AG04449 (cell line): Measurements from ENCODE around the gene SLC17A4.

Experiments used
- CTCF ChIA-PET: fragments of 350-600 bp; formaldehyde crosslinking; extraction: SDS; loops from one replicate; lab custom pipeline; 2021; ENCODE audit warnings: antibody characterized with exemption; lab: Yijun Ruan, JAX
- POLR2A ChIA-PET: fragments of 400-600, 350-600 bp; formaldehyde crosslinking; extraction: SDS; loops from one replicate; lab custom pipeline; 2020; ENCODE audit warnings: antibody characterized with exemption, inconsistent platforms; lab: Yijun Ruan, JAX
- DNase-seq: peaks from one replicate; pipeline ENCODE4 v3.0.0-alpha.2; 2010; ENCODE audit warnings: low read depth, low spot score
- H3K4me3 ChIP-seq: 2 replicates; pipeline ENCODE4 v1.5.1; 2011; ENCODE audit warnings: low read depth, mild to moderate bottlenecking, control low read depth, low read length
- CTCF ChIP-seq: IDR thresholded peaks from one replicate; pipeline ENCODE4 v1.5.1; 2011; ENCODE audit warnings: mild to moderate bottlenecking, moderate library complexity, low read length, control low read depth, inconsistent platforms; ENCODE audit not compliant: insufficient read depth; ENCODE audit errors: missing control alignments

The SLC17A4 gene

GRCh38 chr6:25788305-25788922, 33.9 kb downstream of the SLC17A4 start:
- ChIA-PET POLR2A (no interaction called here), CTCF (interaction anchor here (0.5 to 6.0 kb wide), 16 partner anchors 11 to 284 kb away, joined by 3 to 68 read pairs (median 4); no protein-coding TSS in a partner anchor)
- peak; percentile 7 for DNase-seq
- TF ChIP-seq CTCF: peak; percentile 65
- no peak overlapping the region for H3K4me3 ChIP-seq

GRCh38 chr6:25789475-25789874, 34.9 kb downstream of the SLC17A4 start:
- no peak for TF ChIP-seq CTCF
- POLR2A ChIA-PET: no interaction called here
- H3K4me3 ChIP-seq: no peak overlapping the region
- CTCF ChIA-PET: interaction anchor here (1.1 to 6.0 kb wide), 8 partner anchors 12 to 222 kb away, joined by 3 to 68 read pairs (median 4); no protein-coding TSS in a partner anchor
- DNase-seq: no peak

GRCh38 chr6:25792016-25792415, 37.5 kb downstream of the SLC17A4 start:
- DNase-seq: no peak
- CTCF ChIA-PET: interaction anchor here (6.0 kb wide), 1 partner anchor 211 kb away, joined by 68 read pairs; no protein-coding TSS in a partner anchor
- no peak for TF ChIP-seq CTCF
- POLR2A ChIA-PET: no interaction called here
- H3K4me3 ChIP-seq: no peak overlapping the region

GRCh38 chr6:25793970-25794369, 39.4 kb downstream of the SLC17A4 start:
- ChIA-PET CTCF (no interaction called here), POLR2A (no interaction called here)
- no peak overlapping the region for H3K4me3 ChIP-seq
- no peak for DNase-seq
- TF ChIP-seq CTCF: no peak

DNA sequence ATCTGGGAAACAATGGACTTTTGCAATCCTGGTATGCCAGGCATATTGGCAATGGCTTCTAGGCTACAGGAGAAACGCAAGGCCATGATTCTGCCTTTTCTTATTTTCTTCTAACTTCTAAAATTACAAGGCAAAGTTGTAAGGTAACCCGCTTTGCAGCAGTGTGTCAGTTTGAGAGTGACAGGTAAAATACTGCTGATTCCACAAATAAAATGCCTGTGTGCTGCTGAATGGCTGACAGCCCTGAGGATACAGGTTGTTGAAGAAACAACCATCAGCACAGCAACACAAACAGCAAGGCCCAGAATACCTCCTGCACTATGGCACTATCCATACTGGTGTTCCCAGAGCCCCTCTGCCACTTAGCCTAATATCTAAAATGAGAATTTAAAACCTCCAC, 40.2 kb downstream of the SLC17A4 start:
- no peak overlapping the region for H3K4me3 ChIP-seq
- ChIA-PET CTCF (no interaction called here), POLR2A (no interaction called here)
- DNase-seq: no peak
- no peak for TF ChIP-seq CTCF

DNA sequence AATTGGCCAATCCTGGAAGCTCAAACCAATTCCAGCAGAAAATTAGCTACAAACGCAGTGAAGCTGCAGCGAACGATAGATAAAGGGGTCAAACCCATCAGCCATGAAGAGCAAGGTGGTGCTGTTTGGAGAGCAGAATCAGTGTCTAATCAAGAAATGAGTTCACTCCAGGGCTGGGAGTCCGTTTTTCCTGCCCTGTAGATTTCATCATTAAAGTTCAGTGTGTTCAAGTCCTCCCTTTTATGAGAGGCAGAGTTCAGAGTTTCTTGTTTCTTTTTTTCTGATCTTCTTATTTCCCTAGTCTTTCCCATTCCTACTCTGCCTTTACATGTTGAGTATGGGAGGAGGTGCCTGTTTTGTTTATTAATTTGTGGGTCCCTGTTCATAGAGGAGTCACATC, 46.9 kb downstream of the SLC17A4 start:
- ChIA-PET POLR2A (no interaction called here), CTCF (no interaction called here)
- no peak for TF ChIP-seq CTCF
- no peak overlapping the region for H3K4me3 ChIP-seq
- DNase-seq: no peak
